Endothelial cell of umbilical vein (primary cell): ENCODE measurements around the gene CIP2A. TPM values are rescaled to one million over a fixed set of nuclear protein-coding genes. Genes with fewer than 3 reads are reported as not detected.

Source experiments
- BruUV-seq: library from RNA; stranded (reverse); fragments of 400-500 nt; replicated peaks from 2 replicates; lab custom pipeline; 2021; lab: Mats Ljungman, UMichigan
- CTCF ChIA-PET: fragments of 300-600, 350-600 bp; sonication (Branson Sonifier 250); formaldehyde crosslinking; loops from one replicate; lab custom pipeline; 2021; ENCODE audit warnings: antibody characterized with exemption, inconsistent platforms; lab: Charles Lee
- POLR2A ChIA-PET: fragments of 300-600, 350-600 bp; sonication (Branson Sonifier 250); formaldehyde crosslinking; loops from one replicate; lab custom pipeline; 2021; ENCODE audit warnings: antibody characterized with exemption, inconsistent platforms; lab: Charles Lee
- DNase-seq: peaks from one replicate; pipeline ENCODE4 v3.0.0-alpha.2; 2011; ENCODE audit warnings: low read depth, low spot score
- FAIRE-seq: peaks from 2 replicates; lab custom pipeline; 2011; peaks lifted over from hg19 to GRCh38; lab: Jason Lieb, UNC
- H2AFZ ChIP-seq: 2 replicates; pipeline ENCODE4 v1.6.0; 2012; ENCODE audit warnings: low read depth, low read length, control low read depth, inconsistent platforms
- H3K27ac ChIP-seq: 2 replicates; pipeline ENCODE4 v1.5.1; 2011; ENCODE audit warnings: low read depth, mild to moderate bottlenecking, control low read depth, low read length, moderate library complexity; ENCODE audit not compliant: insufficient read depth
- H3K27me3 ChIP-seq, 2 experiments: 2 replicates each; pipeline versions ENCODE4 v1.6.0 to v1.6.1; 2011; ENCODE audit warnings: low read length in 2 of 2, mixed read lengths in 1 of 2; ENCODE audit not compliant: control insufficient read depth in 2 of 2, insufficient read depth in 2 of 2
- H3K36me3 ChIP-seq, 2 experiments: 2 replicates in 1 of 2; 3 replicates in 1 of 2; pipeline ENCODE4 v1.5.1; 2011; ENCODE audit warnings: low read length in 2 of 2, mild to moderate bottlenecking in 1 of 2, moderate library complexity in 1 of 2; ENCODE audit not compliant: control insufficient read depth in 2 of 2, insufficient read depth in 2 of 2; ENCODE audit errors: extremely low read depth in 1 of 2
- H3K4me1 ChIP-seq: 3 replicates; pipeline ENCODE4 v1.5.1; 2011; ENCODE audit warnings: mild to moderate bottlenecking, low read length; ENCODE audit not compliant: control insufficient read depth, insufficient read depth; ENCODE audit errors: extremely low read depth
- H3K4me2 ChIP-seq: 2 replicates; pipeline ENCODE4 v1.6.1; 2011; ENCODE audit warnings: low read length, control low read depth, mixed read lengths; ENCODE audit not compliant: insufficient read depth
- H3K4me3 ChIP-seq, 3 experiments: fragments of 200-600 bp in 1 of 3; sonication (generic), shearing (Covaris generic) in 1 of 3; replicated peaks in 1 of 3; 2 replicates each; pipeline ENCODE4 v1.5.1; 2011 to 2016; ENCODE audit warnings: control low read depth in 3 of 3, low read length in 3 of 3, mild to moderate bottlenecking in 2 of 3, inconsistent platforms in 1 of 3, low read depth in 1 of 3, moderate library complexity in 1 of 3; ENCODE audit not compliant: insufficient read depth in 1 of 3
- H3K79me2 ChIP-seq: 2 replicates; pipeline ENCODE4 v1.6.0; 2012; ENCODE audit warnings: low read length, inconsistent platforms; ENCODE audit not compliant: control insufficient read depth, insufficient read depth
- H3K9ac ChIP-seq: replicated peaks from 2 replicates; pipeline ENCODE3; 2011; ENCODE audit warnings: low read length, control low read depth; ENCODE audit not compliant: insufficient read depth; ENCODE audit errors: extremely low read depth
- H3K9me1 ChIP-seq: replicated peaks from 3 replicates; pipeline ENCODE4 v1.6.0; 2011; ENCODE audit warnings: mild to moderate bottlenecking, low read length; ENCODE audit not compliant: control insufficient read depth, insufficient read depth; ENCODE audit errors: extremely low read depth
- H3K9me3 ChIP-seq: replicated peaks from 2 replicates; pipeline ENCODE4 v1.5.1; 2012; ENCODE audit warnings: low read length, inconsistent platforms; ENCODE audit not compliant: control insufficient read depth, insufficient read depth
- H4K20me1 ChIP-seq: replicated peaks from 2 replicates; pipeline ENCODE3; 2011; ENCODE audit warnings: mild to moderate bottlenecking, low read length; ENCODE audit not compliant: control insufficient read depth, insufficient read depth; ENCODE audit errors: extremely low read depth
- EZH2 ChIP-seq: IDR thresholded peaks from 2 replicates; pipeline ENCODE4 v1.6.1; 2012; ENCODE audit warnings: borderline replicate concordance, low read depth, mild to moderate bottlenecking, moderate library complexity, low read length, inconsistent platforms; ENCODE audit not compliant: severe bottlenecking
- FOS ChIP-seq: IDR thresholded peaks from 2 replicates; pipeline ENCODE4 v1.6.1; 2011; ENCODE audit warnings: mild to moderate bottlenecking, low read length, moderate library complexity, borderline replicate concordance; ENCODE audit not compliant: insufficient read depth
- GATA2 ChIP-seq: IDR thresholded peaks from 2 replicates; pipeline ENCODE4 v1.7.0; 2011; ENCODE audit warnings: low read depth, mild to moderate bottlenecking, moderate library complexity, mixed read lengths, low read length; ENCODE audit not compliant: insufficient read length, insufficient read depth
- JUN ChIP-seq: IDR thresholded peaks from 2 replicates; pipeline ENCODE4 v1.6.1; 2011; ENCODE audit warnings: borderline replicate concordance, low read depth; ENCODE audit not compliant: insufficient read length, insufficient read depth
- MYC ChIP-seq: IDR thresholded peaks from one replicate; pipeline ENCODE4 v1.6.1; 2011; ENCODE audit warnings: mild to moderate bottlenecking, low read depth, low read length
- POLR2A ChIP-seq: IDR thresholded peaks from 2 replicates; pipeline ENCODE4 v1.6.1; 2012; ENCODE audit warnings: low read depth, mild to moderate bottlenecking, control low read depth, low read length
- POLR2AphosphoS5 ChIP-seq: IDR thresholded peaks from 2 replicates; pipeline ENCODE4 v1.6.1; 2012; ENCODE audit warnings: low read depth, mild to moderate bottlenecking, control low read depth, low read length, moderate library complexity; ENCODE audit not compliant: insufficient read depth
- dilution Hi-C: fragments of 300-500 bp; cut with MboI; formaldehyde crosslinking; loops from one replicate; pipeline ENCODE4 v1.15.0; 2019; ENCODE audit warnings: low sequenced_read_pairs; ENCODE audit not compliant: extremely low pct_ligation_motif_present
- intact Hi-C: fragments of 100-400 bp; cut with micrococcal nuclease; formaldehyde crosslinking; loops from one replicate; pipeline ENCODE4 v1.10.0; 2022
- polyA plus RNA-seq, 4 experiments: library from polyadenylated mRNA; depleted of rRNA in 3 of 4; stranded (reverse) in 3 of 4; unstranded in 1 of 4; fragments of >200 nt; gene quantifications; 2 replicates each; pipeline versions ENCODE4 v1.2.1 to v1.2.3, GENCODE V29; 2011 to 2012; ENCODE audit warnings: missing spikeins in 1 of 4
- total RNA-seq: library from RNA; stranded (reverse); gene quantifications from 2 replicates; pipeline ENCODE4 v1.2.3, GENCODE V29; 2021
- TF ChIP-seq, protein P1 (sequence below), 2 donors: IDR thresholded peaks; 1 replicate in 1 of 2; 2 replicates in 1 of 2; pipeline ENCODE4 v1.5.1; 2011; ENCODE audit warnings: low read length in 2 of 2, mild to moderate bottlenecking in 2 of 2, moderate library complexity in 2 of 2, control low read depth in 1 of 2, inconsistent platforms in 1 of 2, low read depth in 1 of 2; ENCODE audit not compliant: insufficient read depth in 1 of 2; ENCODE audit errors: extremely low read depth in 1 of 2
- TF ChIP-seq, protein P2 (sequence below): IDR thresholded peaks from 2 replicates; pipeline ENCODE4 v1.6.1; 2011; ENCODE audit not compliant: insufficient read depth, insufficient read length

CIP2A gene
- total and polyA plus RNA-seq, 2 donors (not counting 3 experiments of a cell fraction or from before 2014, with no cell fraction given): 9.4 to 33.7 TPM

DNA sequence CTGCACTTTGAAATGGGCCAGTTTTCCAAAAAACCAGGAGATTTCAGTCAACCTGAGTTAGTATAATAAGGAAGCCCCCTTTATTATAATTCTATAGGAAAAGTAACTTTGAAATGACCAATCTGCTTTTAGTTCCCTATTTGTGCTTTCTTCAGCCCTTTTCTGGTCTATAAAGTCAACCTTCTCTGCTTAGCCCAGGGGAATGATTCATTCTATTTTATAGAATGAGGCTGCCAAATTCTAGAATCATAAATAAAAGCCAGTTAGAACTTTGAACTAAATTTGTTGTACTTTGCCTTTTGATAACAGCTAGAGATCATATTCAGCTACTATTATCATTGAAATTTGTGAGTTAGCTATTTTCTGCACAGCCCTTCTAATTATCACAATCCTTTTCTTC, 24.7 kb downstream of the CIP2A start:
- POLR2A ChIA-PET: no interaction called here
- H3K4me1 ChIP-seq: peaks cover 13% of the 10 kb centered on the region
- dilution Hi-C loops (no loop called here), intact Hi-C loops (no loop called here)
- FAIRE-seq (no peak), DNase-seq (peak; percentile 33)
- TF ChIP-seq JUN (no peak), GATA2 (no peak), EZH2 (no peak), POLR2AphosphoS5 (no peak), POLR2A (no peak), MYC (no peak), FOS (no peak)
- TF ChIP-seq, protein P1, sequence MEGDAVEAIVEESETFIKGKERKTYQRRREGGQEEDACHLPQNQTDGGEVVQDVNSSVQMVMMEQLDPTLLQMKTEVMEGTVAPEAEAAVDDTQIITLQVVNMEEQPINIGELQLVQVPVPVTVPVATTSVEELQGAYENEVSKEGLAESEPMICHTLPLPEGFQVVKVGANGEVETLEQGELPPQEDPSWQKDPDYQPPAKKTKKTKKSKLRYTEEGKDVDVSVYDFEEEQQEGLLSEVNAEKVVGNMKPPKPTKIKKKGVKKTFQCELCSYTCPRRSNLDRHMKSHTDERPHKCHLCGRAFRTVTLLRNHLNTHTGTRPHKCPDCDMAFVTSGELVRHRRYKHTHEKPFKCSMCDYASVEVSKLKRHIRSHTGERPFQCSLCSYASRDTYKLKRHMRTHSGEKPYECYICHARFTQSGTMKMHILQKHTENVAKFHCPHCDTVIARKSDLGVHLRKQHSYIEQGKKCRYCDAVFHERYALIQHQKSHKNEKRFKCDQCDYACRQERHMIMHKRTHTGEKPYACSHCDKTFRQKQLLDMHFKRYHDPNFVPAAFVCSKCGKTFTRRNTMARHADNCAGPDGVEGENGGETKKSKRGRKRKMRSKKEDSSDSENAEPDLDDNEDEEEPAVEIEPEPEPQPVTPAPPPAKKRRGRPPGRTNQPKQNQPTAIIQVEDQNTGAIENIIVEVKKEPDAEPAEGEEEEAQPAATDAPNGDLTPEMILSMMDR (IDR thresholded peaks at IDR 0.05; ENCODE audit: extremely low read depth in 1 of 2, insufficient read depth in 1 of 2, low read depth in 1 of 2, low read length in 2 of 2): no peak
- TF ChIP-seq, protein P2, sequence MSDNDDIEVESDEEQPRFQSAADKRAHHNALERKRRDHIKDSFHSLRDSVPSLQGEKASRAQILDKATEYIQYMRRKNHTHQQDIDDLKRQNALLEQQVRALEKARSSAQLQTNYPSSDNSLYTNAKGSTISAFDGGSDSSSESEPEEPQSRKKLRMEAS: no peak
- H3K79me2 ChIP-seq: no peaks in the 10 kb centered on the region
- H3K36me3 ChIP-seq: peaks cover 0 to 2% of the 10 kb centered on the region in 2 experiments
- CTCF ChIA-PET: interaction anchor here (1.7 to 6.5 kb wide), 2 partner anchors 10 to 12 kb away, joined by 4 to 38 read pairs; no protein-coding TSS in a partner anchor
- no peaks in the 10 kb centered on the region for H4K20me1 ChIP-seq
- no peaks in the 10 kb centered on the region for H3K9me1 ChIP-seq
- no peak overlapping the region for H3K27ac ChIP-seq
- no peak overlapping the region for H3K4me3 ChIP-seq
- H3K4me2 ChIP-seq: no peak overlapping the region
- no peak overlapping the region for H3K9ac ChIP-seq
- no peaks in the 10 kb centered on the region for H3K9me3 ChIP-seq
- no peaks in the 10 kb centered on the region for H3K27me3 ChIP-seq
- H2AFZ ChIP-seq: no peak overlapping the region
- BruUV-seq: no TSS peak
